Fibroblast of skin of left quadriceps (primary cell): ENCODE data around the gene DNAJA3.
"Not testable (repeated sequence)": the region's sequence is repeated elsewhere in the genome, so short reads cannot be mapped to it uniquely, and the experiment has no call there.

ENCODE experiments used
- DNase-seq, 2 experiments: peaks; one replicate each; pipeline ENCODE4 v3.0.0-alpha.2; 2013; ENCODE audit warnings: low read depth in 2 of 2

DNAJA3 gene

DNA sequence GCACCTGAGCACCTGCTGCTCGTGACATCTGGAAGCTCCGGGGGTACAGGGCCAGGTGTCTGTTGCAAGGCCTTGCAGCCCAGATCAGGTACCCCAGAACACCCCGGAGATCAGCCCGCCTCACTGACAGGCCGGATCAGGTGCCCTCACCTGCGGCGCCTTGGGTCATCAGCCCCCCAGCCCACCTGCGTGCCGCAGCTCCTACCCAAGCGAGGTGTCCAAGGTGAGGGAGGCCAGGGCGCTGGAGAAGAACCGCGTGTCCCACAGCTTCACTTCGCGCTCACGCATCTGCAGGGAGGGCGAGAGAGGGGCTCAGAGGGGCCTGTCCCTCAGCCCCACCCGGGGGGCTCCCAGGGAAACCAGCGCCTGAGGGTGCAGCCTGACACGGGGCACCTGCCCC is 37.9 kb upstream of the DNAJA3 start:
- DNase-seq: no peak

GRCh38 chr16:4388271-4389021 is 37.2 kb upstream of the DNAJA3 start:
- no peak for DNase-seq

DNA sequence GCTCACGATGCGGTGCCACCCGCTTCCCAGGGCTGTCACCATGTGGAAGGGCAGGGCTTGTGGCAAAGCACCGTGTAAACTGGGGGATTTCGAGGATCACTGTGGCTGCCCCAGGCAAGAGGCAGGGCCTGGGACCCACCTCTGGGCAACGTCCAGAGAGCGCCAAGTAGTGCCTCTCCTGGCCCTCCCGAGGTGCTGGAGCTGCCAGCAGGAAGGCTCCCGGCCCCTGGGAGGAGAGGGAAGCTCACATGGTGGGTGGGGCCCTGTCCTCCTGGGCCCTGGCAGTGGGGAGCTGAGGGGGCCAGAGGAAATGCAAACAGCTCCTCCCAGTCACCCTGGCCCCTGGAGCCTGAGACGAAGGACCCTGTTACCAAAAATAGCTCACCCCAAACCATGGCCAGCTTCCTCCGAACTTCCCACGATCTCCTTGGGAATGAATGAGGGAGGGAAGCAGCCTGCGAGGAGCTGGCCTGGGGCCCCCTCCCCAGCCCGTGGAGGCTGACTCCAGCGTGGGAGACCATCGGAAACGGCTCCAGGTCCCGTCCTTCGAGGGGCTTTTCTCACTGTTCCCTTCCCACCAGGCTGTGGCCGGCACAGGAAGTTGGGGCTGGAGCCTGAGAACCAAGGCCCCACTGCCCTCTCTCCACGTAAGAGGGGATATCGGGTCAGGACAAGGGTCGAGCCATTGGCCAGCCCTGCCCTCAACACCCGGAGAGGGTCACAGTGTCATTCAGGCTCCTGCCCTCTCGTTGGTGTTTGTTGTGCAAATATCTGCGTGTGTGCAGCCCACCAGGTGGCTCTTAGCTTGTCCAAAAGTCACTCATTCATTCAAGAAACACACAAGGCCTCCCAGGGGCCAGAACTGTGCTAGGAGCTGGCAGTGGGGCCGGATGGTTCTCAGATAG is 36.4 kb upstream of the DNAJA3 start:
- DNase-seq: no peak

DNA sequence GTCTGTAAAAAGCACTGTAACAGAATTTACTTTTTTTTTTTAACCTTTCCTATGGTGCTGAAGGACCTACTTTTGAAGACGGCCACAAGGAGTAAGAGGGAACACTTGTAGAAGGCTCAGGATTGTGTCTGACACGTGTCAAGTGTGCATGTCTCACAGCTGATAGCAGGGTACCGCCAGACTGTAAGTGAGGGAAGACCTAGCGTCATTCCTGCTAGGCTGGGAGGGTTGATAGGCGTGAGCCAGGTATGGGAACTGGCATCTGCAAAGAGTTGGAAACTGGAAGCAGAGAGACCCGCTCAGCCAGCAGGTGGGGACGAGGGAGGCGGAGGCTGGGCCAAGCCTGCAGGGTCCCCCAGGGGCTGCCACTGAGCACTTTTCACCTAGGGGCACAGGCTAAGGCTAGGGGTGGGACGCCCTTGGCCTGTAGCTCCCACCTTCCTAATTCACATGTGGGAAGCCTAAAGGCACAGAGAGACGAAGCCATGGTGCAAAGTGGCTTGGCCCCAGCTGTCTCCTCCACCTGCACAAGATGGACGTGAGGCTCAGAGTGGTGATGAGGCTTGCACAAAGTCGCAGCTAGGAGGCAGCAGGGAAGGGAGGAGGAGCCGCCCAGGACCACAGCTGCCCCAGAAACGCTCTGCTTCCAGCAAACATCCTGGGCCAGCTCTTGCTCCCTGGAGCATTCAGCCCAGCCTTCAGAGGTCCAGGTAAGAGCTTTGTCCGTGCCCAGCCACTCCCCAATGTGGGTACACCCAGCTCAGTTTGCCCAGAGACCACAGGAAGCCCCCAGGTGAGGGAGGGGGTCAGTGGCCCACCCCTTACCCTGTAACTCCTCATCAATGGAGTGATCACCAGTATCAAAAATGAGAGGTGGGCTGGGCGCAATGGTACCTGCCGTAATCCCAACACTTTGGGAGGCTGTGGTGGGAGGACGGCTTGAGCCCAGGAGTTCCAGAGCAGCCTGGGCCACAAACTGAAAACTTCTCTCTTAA is 35.1 kb upstream of the DNAJA3 start:
- DNase-seq: no peak

GRCh38 chr16:4391631-4392381 is 33.9 kb upstream of the DNAJA3 start:
- no peak for DNase-seq

DNA sequence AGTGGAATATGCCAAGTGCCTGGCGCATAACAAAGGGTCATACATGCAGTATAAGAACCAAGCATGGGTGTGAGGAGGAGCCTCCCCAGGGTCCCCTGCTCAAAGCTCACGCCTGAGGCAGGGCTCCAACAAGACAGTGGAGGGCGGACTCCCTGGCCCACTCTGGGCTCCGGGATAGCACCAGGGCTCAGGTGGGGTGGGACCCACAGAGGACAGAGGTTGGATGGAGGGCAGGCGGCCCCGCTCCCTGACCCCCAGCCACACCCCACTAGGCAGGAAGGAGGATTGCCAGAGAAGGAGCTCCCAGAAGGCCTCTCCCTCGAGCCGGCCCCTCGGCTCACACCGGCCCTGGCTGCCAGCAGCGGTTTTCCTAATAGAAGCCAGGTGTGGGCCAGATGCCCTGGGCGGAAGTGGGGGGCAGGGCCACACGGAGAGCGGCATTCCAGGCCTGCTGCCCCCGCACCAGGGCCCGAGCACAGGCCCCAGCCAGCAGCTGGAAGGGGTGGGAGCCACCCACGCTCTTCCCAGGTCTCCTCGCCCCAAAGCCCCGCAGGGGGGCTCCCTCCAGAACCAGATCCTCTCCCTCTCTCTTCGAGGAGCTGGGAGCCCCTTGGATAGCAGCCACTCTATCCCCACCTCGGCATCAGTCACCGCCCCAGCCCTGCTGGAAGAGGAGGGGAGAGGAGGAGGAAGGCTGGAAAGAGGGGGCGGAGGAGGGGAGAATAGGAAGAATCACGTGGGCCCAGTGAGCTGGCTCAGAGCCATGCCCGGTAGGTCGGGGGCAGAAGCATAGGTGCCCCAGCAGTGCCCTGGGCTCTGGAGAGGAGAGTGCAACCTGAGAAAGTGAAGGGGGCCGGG is 33.1 kb upstream of the DNAJA3 start:
- peak; percentile 93 to 95 for DNase-seq

DNA sequence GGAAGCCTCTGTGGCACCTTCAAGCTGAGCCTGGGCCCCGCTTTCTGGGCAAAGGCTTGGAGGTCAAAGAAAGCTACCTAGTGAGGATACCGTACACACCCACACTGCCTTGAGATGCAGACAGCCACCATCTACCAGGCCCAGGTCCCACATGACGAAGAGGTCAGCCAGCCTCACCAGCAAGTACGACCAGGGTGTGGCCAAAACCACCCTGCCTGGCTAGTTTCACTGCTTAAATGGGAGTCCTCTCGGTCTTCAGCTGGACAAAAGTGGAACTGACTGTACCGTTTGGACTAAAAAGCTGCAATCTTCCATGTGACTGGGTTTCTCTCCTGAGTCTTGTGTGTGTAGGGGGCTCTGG is 32.4 kb upstream of the DNAJA3 start:
- DNase-seq: no peak

GRCh38 chr16:4393850-4394249 is 31.8 kb upstream of the DNAJA3 start:
- not testable (repeated sequence) for DNase-seq

DNA sequence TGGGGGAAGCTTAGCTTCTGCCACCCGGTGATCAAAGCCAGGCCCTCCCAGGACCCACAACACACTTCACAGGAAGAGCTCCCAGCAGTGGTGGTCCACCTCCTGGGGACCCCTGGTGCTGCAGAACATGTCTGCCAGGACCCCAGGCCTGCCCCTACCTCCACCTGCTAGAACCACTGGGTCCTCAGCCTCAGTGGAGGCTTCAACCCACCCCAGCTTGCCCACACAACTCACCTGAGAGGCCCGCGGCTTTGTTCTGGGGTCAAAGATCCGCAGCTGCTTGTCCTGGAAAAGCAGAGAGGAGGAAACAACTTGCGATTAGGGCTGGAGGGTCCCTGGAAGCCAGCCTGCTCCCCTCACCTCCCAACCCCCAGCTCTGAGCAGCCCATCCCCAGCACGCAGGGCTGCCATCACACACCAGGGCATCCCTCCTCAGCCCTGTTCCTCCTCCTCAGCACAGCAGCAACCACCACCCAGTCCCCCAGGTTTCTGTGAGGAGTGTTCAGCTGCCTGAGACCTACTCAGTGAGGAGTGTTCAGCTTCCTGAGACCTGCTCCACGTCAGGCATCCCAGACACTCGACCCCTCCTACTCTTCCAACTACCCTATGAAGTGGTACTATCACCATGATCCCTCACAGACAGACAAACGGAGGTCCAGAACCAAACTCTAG is 30.5 kb upstream of the DNAJA3 start:
- DNase-seq: no peak

DNA sequence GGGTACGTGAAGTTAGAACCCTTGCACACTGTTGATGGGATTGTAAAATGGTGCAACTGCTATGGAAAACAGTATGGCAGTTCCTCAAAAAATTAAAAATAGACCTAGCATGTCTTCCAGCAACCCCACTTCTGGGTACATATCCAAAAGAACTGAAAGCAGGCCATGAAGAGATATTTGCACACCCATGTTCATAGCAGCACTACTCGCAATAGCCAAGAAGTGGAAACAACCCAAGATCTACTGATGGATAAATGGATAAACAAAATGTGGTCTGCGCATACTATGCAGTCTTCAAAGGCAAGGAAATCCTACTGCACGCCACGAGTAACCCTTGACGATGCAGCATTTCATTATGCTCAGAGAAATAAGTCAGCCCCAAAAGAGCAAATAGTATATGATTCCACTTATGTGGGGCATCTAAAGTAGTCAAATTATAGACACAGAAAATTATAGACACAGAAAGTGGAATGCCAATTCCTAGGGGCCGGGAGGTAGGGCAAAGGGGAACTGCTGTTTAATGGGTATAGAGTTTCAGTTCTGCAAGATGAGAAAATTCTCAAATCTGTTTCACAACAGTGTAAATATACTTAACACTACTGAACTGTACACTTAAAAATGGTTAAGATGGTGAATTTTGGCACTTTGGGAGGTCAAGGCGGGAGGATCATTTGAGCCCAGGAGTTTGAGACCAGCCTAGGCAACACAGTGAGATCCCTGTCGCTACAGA is 26.5 kb upstream of the DNAJA3 start:
- no peak for DNase-seq

DNA sequence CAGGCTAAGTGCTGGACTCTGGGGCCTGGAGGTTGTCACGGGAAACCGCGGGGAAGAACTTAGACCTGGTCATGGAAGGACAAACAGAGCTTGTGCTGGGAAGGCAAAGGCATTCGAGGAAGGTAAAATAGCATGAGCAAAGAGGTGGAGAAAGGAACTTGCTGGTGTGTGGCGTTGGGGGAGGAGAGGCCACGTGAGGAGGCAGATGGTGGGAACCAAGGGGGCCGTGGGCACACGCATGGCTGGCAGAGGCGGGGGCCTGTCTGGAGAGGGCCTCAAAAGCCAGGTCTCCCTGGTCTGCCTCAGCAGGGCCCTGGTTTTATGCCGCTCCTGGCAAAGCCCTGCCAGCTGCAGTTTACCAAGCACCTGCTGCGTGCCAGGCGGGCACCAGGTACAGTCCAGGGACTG is 24.6 kb upstream of the DNAJA3 start:
- no peak for DNase-seq

- no peak for DNase-seq
These were observed 24.2 kb upstream of the DNAJA3 start for GRCh38 chr16:4401510-4401909.

DNA sequence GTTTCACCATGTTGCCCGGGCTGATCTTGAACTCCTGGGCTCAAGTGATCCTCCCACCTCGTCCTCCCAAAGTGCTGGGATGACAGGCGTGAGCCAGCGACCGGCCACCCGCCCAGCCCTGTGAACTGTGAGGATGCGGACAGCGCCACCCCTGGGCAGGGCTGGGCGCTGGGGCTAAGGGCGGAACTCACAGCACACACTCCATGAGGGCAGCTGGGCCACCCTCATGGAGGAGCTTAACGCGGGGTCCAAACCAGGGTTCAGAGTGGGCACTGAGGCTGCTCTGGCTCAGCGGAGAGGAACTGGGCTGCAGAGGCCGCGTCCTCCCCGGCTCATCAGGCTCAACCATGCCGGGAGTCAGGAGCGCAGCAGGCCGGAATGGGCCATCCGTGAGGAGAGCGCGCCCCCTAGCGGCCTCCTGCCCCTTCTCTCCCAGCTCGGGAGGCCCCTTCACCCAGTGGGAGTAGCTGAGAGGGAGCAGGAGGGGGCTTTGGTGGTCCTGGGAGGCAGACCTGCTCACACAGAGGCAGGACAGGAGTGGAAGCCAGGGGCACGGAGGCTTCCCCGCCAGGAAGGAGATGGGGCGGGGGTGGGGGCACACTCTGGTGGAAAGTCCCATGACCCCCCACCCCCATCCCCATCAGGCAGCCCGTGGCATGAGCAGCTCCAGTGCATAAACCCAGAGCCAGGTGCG is 23.1 kb upstream of the DNAJA3 start:
- DNase-seq: no peak

DNA sequence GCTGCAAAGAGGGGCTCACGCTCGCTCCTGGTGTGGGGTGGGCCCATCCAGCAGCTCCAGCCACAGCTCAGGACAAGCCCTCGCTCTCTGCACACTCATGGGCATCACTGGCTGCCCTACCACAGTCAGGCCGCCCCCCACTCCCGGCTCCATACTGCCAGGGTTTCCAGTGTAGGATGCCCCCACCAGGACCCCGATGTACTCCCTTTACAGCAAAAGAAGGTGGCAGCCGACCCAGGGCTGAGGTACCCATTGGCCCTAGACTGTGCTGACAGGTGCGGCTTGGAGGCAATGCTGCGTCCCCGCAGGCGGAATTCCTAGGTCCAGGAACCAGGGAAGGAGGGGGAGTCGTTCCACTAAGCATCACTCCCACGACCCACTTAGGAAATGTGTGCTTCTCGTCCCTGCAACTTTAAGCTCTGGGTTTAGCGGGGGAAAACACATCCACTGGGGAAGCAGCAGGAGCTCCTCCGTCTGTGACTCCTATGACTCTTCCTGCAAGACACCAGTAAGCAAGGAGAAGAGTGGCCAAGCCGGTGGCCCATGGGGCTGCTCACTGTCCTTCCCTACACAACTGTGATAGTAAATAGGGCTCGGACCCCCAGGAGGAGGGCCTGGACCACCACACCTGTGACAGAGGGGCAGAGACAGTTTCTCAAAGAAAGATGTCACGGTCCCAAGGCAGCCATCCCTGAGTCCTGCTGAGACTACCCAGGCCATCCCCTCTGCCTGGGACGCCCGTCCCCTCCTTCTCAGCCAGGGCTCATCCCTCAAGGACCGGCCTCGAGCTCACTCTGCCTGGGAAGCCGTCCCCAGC is 22.3 kb upstream of the DNAJA3 start:
- no peak for DNase-seq

GRCh38 chr16:4404247-4404966 is 21.3 kb upstream of the DNAJA3 start:
- DNase-seq: no peak

DNA sequence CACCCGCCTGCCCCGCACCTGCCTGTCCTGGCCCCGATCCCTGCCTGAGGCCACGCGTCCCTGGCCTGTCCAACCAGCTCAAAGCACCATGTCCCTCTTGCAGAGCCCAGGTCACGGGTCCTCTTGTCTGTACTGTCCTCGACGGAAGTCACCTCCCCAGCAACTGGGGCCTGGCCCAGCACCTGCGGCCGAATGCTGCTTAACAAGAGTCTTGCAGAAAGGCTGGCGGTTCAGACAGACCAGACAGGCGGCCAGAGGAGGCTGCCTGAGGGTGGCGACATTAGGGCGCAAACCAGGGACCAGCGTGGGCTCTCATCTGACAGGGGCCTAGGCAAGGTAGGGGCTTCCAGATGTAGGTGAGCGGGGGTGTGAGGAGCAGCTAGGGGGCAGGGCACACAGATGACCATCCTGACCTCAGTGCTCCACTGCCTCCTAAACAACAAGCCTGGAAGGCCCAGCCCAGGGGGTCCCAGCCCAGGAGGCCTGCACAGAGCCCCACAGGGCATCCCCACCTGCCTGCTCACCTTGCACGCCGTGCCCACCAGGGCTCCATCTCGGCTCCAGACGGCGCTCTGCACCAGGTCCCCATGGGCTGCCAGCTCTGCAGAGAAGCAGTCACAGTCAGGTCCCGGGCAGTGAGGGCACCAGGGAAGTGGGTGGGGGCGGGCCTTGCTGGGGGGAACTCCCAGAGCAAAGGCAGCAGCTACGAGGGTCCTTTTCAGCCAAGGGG is 20.5 kb upstream of the DNAJA3 start:
- DNase-seq: no peak
